SU-DHL-6 (cell line): ENCODE data around the gene RPL32.
"Not testable (repeated sequence)": the region's sequence is repeated elsewhere in the genome, so short reads cannot be mapped to it uniquely, and the experiment has no call there.

Source experiments
- H2AFZ ChIP-seq: fragments of 200-600 bp; sonication (generic); 2 replicates; pipeline ENCODE4 v1.6.1; 2014; ENCODE audit warnings: low read depth, mild to moderate bottlenecking, moderate library complexity, mixed read lengths, antibody characterized with exemption, low read length; ENCODE audit not compliant: severe bottlenecking
- H3F3A ChIP-seq: fragments of 200-600 bp; shearing (Covaris generic); 2 replicates; pipeline ENCODE4 v1.6.0; 2016; ENCODE audit warnings: antibody characterized with exemption, mild to moderate bottlenecking; ENCODE audit not compliant: insufficient read depth
- H3K27ac ChIP-seq: fragments of 200-600 bp; sonication (generic); 2 replicates; pipeline ENCODE4 v1.5.1; 2016; ENCODE audit warnings: low read depth, mild to moderate bottlenecking, low read length, moderate library complexity, mixed read lengths
- H3K27me3 ChIP-seq: fragments of 200-600 bp; sonication (generic), shearing (Covaris generic); 2 replicates; pipeline ENCODE4 v1.6.0; 2014; ENCODE audit warnings: mild to moderate bottlenecking, low read length
- H3K36me3 ChIP-seq: fragments of 200-600 bp; sonication (generic); 2 replicates; pipeline ENCODE4 v1.6.1; 2014; ENCODE audit warnings: mild to moderate bottlenecking, low read length, mixed read lengths
- H3K4me2 ChIP-seq: fragments of 300-600, 200-600 bp; shearing (Covaris generic), sonication (generic); 2 replicates; pipeline ENCODE4 v1.6.0; 2014; ENCODE audit warnings: low read length, low read depth, mild to moderate bottlenecking; ENCODE audit not compliant: poor library complexity, severe bottlenecking
- H3K4me3 ChIP-seq: fragments of 200-600 bp; sonication (generic); 2 replicates; pipeline ENCODE4 v1.5.1; 2014; ENCODE audit warnings: antibody characterized with exemption, low read length, mild to moderate bottlenecking, mixed read lengths; ENCODE audit not compliant: insufficient read depth, poor library complexity, severe bottlenecking
- H3K79me2 ChIP-seq: fragments of 200-600 bp; sonication (generic); 2 replicates; pipeline ENCODE4 v1.6.1; 2014; ENCODE audit warnings: mild to moderate bottlenecking, low read length, moderate library complexity; ENCODE audit not compliant: insufficient read depth
- H3K9ac ChIP-seq: fragments of 200-600 bp; sonication (generic); 2 replicates; pipeline ENCODE4 v1.7.0; 2014; ENCODE audit warnings: mild to moderate bottlenecking, low read length
- H3K9me2 ChIP-seq: fragments of 200-600 bp; sonication (generic); replicated peaks from 2 replicates; pipeline ENCODE4 v1.6.1; 2014; ENCODE audit warnings: low read length; ENCODE audit not compliant: insufficient read depth
- H3K9me3 ChIP-seq: fragments of 200-600 bp; sonication (generic); 2 replicates; pipeline ENCODE4 v1.6.1; 2014; ENCODE audit warnings: low read length, mixed read lengths; ENCODE audit not compliant: insufficient read depth
- H4K20me1 ChIP-seq: fragments of 200-600 bp; sonication (generic); 2 replicates; pipeline ENCODE4 v1.6.1; 2014; ENCODE audit warnings: low read depth, mild to moderate bottlenecking, antibody characterized with exemption, low read length, moderate library complexity, mixed read lengths
- EZH2phosphoT487 ChIP-seq: fragments of 200-600 bp; sonication (generic), shearing (Covaris generic); conservative IDR thresholded peaks from 2 replicates; pipeline ENCODE4 v1.6.1; 2018; ENCODE audit warnings: mild to moderate bottlenecking, antibody characterized with exemption, low read length, moderate library complexity, mixed read lengths
- TF ChIP-seq, protein P1 (sequence below): fragments of 200-600 bp; sonication (generic); IDR thresholded peaks from one replicate; pipeline ENCODE4 v1.5.1; 2017; ENCODE audit warnings: antibody characterized with exemption, mild to moderate bottlenecking, low read length, moderate library complexity; ENCODE audit not compliant: insufficient read depth, poor library complexity, severe bottlenecking

The RPL32 gene

DNA sequence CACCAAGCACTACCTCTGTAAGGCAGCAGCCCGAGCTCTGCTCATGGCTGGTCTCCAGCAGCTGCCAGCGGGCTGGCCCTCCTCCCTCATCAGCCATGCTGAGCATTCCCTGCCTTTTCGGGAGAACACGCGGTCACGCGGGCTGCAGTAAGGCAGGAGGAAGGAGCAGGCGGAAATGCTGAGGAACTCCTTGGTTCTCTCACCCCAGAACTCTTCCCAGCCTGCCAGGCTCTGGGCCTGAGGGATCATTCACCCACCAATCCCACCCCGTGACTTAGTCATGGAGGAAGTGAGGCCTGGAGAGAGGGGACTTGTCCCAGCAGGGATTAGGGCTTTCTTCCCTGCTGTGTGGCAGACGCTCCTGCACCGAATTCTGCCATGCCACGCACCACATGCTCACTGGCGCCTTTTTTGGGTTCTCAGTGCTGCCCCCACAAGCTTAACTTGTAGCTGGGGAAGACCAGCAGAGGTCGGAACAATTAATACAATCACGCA is 42.9 kb upstream of the RPL32 start:
- Histone ChIP-seq H2AFZ (no peak overlapping the region), H3K9me2 (no peaks in the 10 kb centered on the region), H3K9ac (no peak overlapping the region), H3F3A (no peaks in the 10 kb centered on the region), H3K36me3 (no peaks in the 10 kb centered on the region), H3K9me3 (no peaks in the 10 kb centered on the region), H3K4me3 (no peak overlapping the region), H3K27me3 (no peaks in the 10 kb centered on the region), H4K20me1 (no peaks in the 10 kb centered on the region), H3K79me2 (no peaks in the 10 kb centered on the region), H3K4me2 (no peak overlapping the region), H3K27ac (no peak overlapping the region)
- no peak for TF ChIP-seq EZH2phosphoT487
- TF ChIP-seq, protein P1, sequence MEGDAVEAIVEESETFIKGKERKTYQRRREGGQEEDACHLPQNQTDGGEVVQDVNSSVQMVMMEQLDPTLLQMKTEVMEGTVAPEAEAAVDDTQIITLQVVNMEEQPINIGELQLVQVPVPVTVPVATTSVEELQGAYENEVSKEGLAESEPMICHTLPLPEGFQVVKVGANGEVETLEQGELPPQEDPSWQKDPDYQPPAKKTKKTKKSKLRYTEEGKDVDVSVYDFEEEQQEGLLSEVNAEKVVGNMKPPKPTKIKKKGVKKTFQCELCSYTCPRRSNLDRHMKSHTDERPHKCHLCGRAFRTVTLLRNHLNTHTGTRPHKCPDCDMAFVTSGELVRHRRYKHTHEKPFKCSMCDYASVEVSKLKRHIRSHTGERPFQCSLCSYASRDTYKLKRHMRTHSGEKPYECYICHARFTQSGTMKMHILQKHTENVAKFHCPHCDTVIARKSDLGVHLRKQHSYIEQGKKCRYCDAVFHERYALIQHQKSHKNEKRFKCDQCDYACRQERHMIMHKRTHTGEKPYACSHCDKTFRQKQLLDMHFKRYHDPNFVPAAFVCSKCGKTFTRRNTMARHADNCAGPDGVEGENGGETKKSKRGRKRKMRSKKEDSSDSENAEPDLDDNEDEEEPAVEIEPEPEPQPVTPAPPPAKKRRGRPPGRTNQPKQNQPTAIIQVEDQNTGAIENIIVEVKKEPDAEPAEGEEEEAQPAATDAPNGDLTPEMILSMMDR: no peak

DNA sequence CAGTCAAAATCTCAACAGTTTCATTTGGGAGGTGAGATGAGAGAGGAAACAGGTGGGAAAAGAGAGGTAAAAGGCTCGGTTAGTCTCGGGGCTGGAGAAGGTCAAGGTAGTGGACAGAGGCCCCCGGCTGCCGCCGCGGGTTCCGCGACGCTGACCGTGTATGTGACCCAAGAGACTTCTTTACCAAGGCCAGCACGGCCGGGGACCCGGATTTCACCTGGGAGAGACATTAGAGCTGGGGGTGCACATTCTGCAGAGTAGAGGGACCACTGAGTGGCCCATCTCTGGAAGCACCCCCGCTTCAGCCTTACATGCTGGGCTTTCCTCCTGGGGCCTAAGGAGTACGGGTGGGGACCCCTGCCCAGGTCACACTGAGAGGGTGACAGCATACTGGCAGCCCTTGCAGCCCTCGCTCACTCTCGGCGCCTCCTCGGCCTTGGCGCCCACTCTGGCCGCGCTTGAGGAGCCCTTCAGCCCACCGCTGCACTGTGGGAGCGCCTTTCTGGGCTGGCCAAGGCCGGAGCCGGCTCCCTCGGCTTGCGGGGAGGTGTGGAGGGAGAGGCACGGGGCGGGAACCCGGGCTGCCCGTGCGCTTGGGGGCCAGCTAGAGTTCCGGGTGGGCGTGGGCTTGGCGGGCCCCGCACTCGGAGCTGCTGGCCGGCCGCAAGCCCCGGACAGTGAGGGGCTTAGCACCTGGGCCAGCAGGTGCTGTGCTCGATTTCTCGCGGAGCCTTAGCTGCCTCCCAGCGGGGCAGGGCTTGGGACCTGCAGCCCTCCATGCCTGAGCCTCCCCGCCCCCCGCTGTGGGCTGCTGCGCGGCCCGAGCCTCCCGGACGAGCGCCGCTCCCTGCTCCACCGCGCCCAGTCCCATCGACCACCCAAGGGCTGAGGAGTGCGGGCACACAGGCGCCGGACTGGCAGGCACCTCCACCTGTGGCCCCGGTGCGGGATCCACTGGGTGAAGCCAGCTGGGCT is 41.3 kb upstream of the RPL32 start:
- TF ChIP-seq, protein P1: no peak
- TF ChIP-seq EZH2phosphoT487: no peak
- H2AFZ ChIP-seq: no peak overlapping the region
- no peaks in the 10 kb centered on the region for H3F3A ChIP-seq
- no peaks in the 10 kb centered on the region for H3K79me2 ChIP-seq
- no peaks in the 10 kb centered on the region for H3K9me2 ChIP-seq
- H3K9ac ChIP-seq: no peak overlapping the region
- no peak overlapping the region for H3K4me2 ChIP-seq
- no peaks in the 10 kb centered on the region for H4K20me1 ChIP-seq
- no peak overlapping the region for H3K4me3 ChIP-seq
- no peaks in the 10 kb centered on the region for H3K36me3 ChIP-seq
- H3K27ac ChIP-seq: no peak overlapping the region
- H3K9me3 ChIP-seq: no peaks in the 10 kb centered on the region
- H3K27me3 ChIP-seq: no peaks in the 10 kb centered on the region

DNA sequence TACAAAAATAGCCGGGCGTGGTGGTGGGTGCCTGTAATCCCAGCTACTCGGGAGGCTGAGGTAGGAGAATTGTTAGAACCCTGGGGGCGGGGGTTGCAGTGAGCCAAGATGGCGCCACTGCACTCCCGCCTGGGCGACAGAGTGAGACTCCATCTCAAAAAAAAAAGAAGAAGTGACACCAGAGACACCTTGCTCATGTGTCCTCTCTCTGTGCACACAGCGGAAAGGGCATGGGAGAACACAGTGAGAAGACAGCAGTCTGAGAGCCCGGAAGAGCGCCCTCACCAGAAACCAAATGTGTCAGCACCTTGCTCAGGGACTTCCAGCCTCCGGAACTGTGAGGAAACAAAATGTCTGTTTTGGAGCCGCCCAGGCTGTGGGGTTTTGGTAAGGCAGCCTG is 40.5 kb upstream of the RPL32 start:
- H3K4me2 ChIP-seq, H3K4me3 ChIP-seq, H3F3A ChIP-seq, H3K9me2 ChIP-seq, H3K27ac ChIP-seq, H3K27me3 ChIP-seq, H3K9me3 ChIP-seq, H4K20me1 ChIP-seq, H2AFZ ChIP-seq, H3K79me2 ChIP-seq, H3K36me3 ChIP-seq, H3K9ac ChIP-seq: not testable (repeated sequence)

DNA sequence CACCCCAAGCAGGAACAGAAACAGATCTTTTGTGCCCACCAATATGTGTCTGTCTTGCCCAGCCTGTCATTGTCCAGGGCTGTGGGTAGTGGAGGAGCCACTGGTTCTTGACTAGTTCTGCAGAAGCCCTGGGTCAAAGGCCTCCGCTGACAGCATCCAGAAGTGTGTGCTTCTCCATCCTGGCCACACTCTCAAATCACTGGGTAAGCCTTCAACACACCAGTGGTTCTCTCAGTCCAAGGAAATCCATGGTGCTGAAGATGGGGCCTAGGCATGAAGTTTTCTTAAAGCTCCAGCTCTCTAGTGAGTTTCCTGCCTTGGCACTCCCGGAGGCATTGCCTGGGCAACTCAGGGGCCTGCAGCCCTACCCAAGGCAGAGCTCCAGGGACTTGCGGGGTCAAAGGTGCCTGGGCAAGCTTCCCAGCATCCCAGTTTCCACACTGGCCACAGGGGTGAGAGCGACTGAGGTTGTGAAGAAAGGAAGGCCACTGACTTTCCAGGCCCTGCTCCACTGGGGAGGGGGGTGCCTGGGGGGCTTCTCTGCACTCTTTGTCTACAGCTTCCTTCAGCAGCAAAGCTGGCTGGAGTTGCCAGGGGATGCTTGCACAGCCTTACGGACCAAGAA is 37.9 kb upstream of the RPL32 start:
- no peaks in the 10 kb centered on the region for H3K36me3 ChIP-seq
- H3K4me3 ChIP-seq: no peak overlapping the region
- no peaks in the 10 kb centered on the region for H3F3A ChIP-seq
- H3K9me2 ChIP-seq: no peaks in the 10 kb centered on the region
- TF ChIP-seq EZH2phosphoT487: no peak
- no peak overlapping the region for H3K27ac ChIP-seq
- no peaks in the 10 kb centered on the region for H3K27me3 ChIP-seq
- H4K20me1 ChIP-seq: no peaks in the 10 kb centered on the region
- H3K9me3 ChIP-seq: no peaks in the 10 kb centered on the region
- no peak overlapping the region for H3K9ac ChIP-seq
- H2AFZ ChIP-seq: no peak overlapping the region
- H3K79me2 ChIP-seq: no peaks in the 10 kb centered on the region
- no peak overlapping the region for H3K4me2 ChIP-seq

DNA sequence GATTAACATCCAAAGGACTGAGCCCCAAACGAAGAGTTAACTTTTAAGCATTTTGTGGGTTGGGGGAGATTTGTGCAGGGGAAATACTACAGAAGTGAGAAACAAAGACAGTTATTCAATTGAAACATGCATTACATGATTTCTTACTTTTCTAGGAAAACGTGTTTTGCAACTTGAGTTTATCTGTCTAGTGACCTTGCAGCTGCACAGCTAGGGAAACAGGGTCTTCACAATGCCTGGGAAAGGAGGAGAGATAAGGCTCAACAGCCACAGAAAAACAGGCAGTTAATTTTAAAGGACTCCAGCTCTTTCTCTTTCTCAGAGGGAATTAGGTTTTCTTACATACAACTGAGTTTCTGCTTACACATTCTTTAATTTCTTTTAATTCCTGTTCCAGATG is 37.4 kb upstream of the RPL32 start:
- not testable (repeated sequence) for H3K79me2 ChIP-seq

More for the DNA sequence above, 37.4 kb upstream of the RPL32 start:
- H2AFZ ChIP-seq, H3K4me3 ChIP-seq, H3K36me3 ChIP-seq, H3K9me2 ChIP-seq, H3K27me3 ChIP-seq, H4K20me1 ChIP-seq, H3K9me3 ChIP-seq, H3K27ac ChIP-seq, H3K9ac ChIP-seq, H3K4me2 ChIP-seq, H3F3A ChIP-seq: not testable (repeated sequence)
